ENCODE results near the gene ZFP36L2. TPM values are rescaled to one million over a fixed set of nuclear protein-coding genes. Genes with fewer than 3 reads are reported as not detected.

Gene ZFP36L2
- total RNA-seq, 1 donor from 2014 or later: 222 TPM

- no peaks in the 10 kb centered on the region for H3K9me3 Mint-ChIP-seq (ENCODE audit: low read depth)
- H3K27ac Mint-ChIP-seq: peak overlapping the region; percentile 96
- no peak for DNase-seq (ENCODE audit: low spot score, unreplicated experiment)
- TF ChIP-seq, protein P1, sequence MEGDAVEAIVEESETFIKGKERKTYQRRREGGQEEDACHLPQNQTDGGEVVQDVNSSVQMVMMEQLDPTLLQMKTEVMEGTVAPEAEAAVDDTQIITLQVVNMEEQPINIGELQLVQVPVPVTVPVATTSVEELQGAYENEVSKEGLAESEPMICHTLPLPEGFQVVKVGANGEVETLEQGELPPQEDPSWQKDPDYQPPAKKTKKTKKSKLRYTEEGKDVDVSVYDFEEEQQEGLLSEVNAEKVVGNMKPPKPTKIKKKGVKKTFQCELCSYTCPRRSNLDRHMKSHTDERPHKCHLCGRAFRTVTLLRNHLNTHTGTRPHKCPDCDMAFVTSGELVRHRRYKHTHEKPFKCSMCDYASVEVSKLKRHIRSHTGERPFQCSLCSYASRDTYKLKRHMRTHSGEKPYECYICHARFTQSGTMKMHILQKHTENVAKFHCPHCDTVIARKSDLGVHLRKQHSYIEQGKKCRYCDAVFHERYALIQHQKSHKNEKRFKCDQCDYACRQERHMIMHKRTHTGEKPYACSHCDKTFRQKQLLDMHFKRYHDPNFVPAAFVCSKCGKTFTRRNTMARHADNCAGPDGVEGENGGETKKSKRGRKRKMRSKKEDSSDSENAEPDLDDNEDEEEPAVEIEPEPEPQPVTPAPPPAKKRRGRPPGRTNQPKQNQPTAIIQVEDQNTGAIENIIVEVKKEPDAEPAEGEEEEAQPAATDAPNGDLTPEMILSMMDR (IDR thresholded peaks at IDR 0.05; ENCODE audit: unreplicated experiment): no peak
- H3K36me3 Mint-ChIP-seq (ENCODE audit: insufficient read depth): peaks cover 3% of the 10 kb centered on the region
- no peak overlapping the region for H3K4me3 Mint-ChIP-seq (ENCODE audit: low read depth)
- peaks cover 49% of the 10 kb centered on the region for H3K4me1 Mint-ChIP-seq (ENCODE audit: low read depth)
- no peaks in the 10 kb centered on the region for H3K27me3 Mint-ChIP-seq
These were observed 8.9 kb downstream of the ZFP36L2 start for GRCh38 chr2:43217228-43218154.

DNA sequence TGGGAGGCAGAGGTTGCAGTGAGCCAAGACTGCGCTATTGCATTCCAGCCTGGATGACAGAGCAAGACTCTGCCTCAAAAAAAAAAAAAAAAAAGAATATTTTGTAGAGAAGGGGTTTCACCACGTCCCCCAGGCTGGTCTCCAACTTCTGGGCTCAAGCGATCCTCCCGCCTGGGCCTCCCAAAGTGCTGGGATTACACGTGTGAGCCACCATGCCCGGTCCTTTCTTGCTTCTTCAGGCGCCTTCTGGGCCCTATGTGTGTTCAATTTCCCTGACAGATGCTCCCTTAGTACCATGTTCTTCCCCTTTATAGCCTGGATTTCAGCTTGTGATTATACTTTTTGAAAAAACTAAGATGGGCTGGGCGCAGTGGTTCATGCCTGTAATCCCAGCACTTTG, 9.8 kb downstream of the ZFP36L2 start:
- DNase-seq (ENCODE audit: low spot score, unreplicated experiment): no peak

GRCh38 chr2:43215673-43216255, 10.6 kb downstream of the ZFP36L2 start:
- no peak overlapping the region for H3K4me3 Mint-ChIP-seq (ENCODE audit: low read depth)
- no peak for DNase-seq (ENCODE audit: low spot score, unreplicated experiment)
- no peaks in the 10 kb centered on the region for H3K36me3 Mint-ChIP-seq (ENCODE audit: insufficient read depth)
- H3K9me3 Mint-ChIP-seq (ENCODE audit: low read depth): no peaks in the 10 kb centered on the region
- H3K27me3 Mint-ChIP-seq: no peaks in the 10 kb centered on the region
- no peak overlapping the region for H3K27ac Mint-ChIP-seq
- TF ChIP-seq, protein P1 (IDR thresholded peaks at IDR 0.05; ENCODE audit: unreplicated experiment): no peak
- H3K4me1 Mint-ChIP-seq (ENCODE audit: low read depth): peaks cover 34% of the 10 kb centered on the region

More for the DNA sequence above, 9.8 kb downstream of the ZFP36L2 start:
- H3K4me3 Mint-ChIP-seq (ENCODE audit: low read depth): no peak overlapping the region
- no peaks in the 10 kb centered on the region for H3K27me3 Mint-ChIP-seq
- H3K27ac Mint-ChIP-seq: no peak overlapping the region
- TF ChIP-seq, protein P1 (IDR thresholded peaks at IDR 0.05; ENCODE audit: unreplicated experiment): no peak
- peaks cover 41% of the 10 kb centered on the region for H3K4me1 Mint-ChIP-seq (ENCODE audit: low read depth)
- H3K36me3 Mint-ChIP-seq (ENCODE audit: insufficient read depth): no peaks in the 10 kb centered on the region
- H3K9me3 Mint-ChIP-seq (ENCODE audit: low read depth): no peaks in the 10 kb centered on the region

DNA sequence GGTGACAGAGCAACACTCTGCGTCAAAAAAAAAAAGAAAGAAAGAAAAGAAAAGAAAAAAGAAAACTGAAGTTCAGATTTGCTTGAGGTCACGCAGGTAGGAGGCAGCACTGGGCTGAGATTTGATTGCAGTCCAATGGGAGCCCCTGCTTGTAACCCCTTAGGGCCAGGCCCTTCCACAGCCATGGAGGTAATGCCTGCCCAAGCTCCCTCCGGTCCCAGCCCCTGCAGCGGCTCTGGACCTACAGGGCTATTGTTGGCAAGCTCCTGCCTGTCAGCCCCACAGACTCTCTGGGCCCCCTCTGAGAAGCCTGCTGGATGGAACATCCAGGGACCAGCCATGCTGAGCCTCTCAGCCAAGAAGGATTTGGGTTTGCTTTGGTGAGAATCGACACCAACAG, 12.2 kb downstream of the ZFP36L2 start:
- Mint-ChIP-seq H3K9me3 (ENCODE audit: low read depth) (no peaks in the 10 kb centered on the region), H3K4me3 (ENCODE audit: low read depth) (no peak overlapping the region), H3K27ac (no peak overlapping the region), H3K36me3 (ENCODE audit: insufficient read depth) (no peaks in the 10 kb centered on the region), H3K27me3 (no peaks in the 10 kb centered on the region), H3K4me1 (ENCODE audit: low read depth) (peaks cover 24% of the 10 kb centered on the region)
- TF ChIP-seq, protein P1 (IDR thresholded peaks at IDR 0.05; ENCODE audit: unreplicated experiment): no peak
- DNase-seq (ENCODE audit: low spot score, unreplicated experiment): no peak

GRCh38 chr2:43212931-43213330, 13.5 kb downstream of the ZFP36L2 start:
- Mint-ChIP-seq H3K27me3 (no peaks in the 10 kb centered on the region), H3K36me3 (ENCODE audit: insufficient read depth) (no peaks in the 10 kb centered on the region), H3K4me3 (ENCODE audit: low read depth) (no peak overlapping the region), H3K4me1 (ENCODE audit: low read depth) (peaks cover 12% of the 10 kb centered on the region), H3K27ac (peak overlapping the region; percentile 64), H3K9me3 (ENCODE audit: low read depth) (no peaks in the 10 kb centered on the region)
- no peak for DNase-seq (ENCODE audit: low spot score, unreplicated experiment)
- TF ChIP-seq, protein P1 (IDR thresholded peaks at IDR 0.05; ENCODE audit: unreplicated experiment): no peak
